ENCODE results near the gene TADA2B. TPM values are rescaled to one million over a fixed set of nuclear protein-coding genes. Genes with fewer than 3 reads are reported as not detected.
A peak's percentile ranks its signal among the peaks of the same experiment; 100 is the strongest.

Gene TADA2B
- total RNA-seq = 1 to 10 TPM; 8.2 to 9.9 TPM

GRCh38 chr4:7043284-7044136, at the start of gene TADA2B:
Gene TADA2B (plus strand): TSS chr4:7043372. CDS start chr4:7043580, 208 bp downstream.
- H3K4me3 Mint-ChIP-seq = peak within 1 kb of the TSS; percentile 89

DNA sequence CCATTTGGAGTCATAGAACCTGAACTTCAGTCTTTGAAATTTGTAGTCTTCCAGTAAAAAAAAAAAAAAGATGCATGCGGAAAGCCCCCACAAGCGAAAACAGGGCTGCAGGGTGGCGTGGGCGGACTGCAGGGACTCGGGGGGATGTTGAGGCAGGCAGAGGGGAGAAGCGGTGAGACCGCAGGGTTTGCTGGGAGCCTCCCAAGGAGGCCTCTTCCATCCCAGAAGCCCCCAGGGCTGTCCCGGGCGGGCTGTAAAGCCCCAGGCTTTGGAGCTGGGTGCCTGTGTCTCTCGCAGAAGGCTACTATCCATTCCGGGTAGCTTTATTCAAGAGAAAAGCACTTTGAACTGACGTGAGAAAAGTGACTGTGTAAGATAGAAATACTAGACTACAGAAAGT, 46.7 kb upstream of the TADA2B start:
- Mint-ChIP-seq H3K27ac (peak overlapping the region; percentile 41), H3K9me3 (no peaks in the 10 kb centered on the region), H3K27me3 (ENCODE audit: low read depth) (no peaks in the 10 kb centered on the region), H3K4me3 (no peak overlapping the region), H3K36me3 (ENCODE audit: low read depth) (peaks cover 34% of the 10 kb centered on the region), H3K4me1 (ENCODE audit: low read depth) (peaks cover 17% of the 10 kb centered on the region)
- no peak for DNase-seq
- CTCF ChIA-PET = interaction anchor here (0.7 kb wide), 1 partner anchor 9 kb away, joined by 4 read pairs; no protein-coding TSS in a partner anchor
- intact Hi-C loops (cut with micrococcal nuclease) = no loop called here

More at GRCh38 chr4:7043284-7044136, at the start of gene TADA2B:
- peaks cover 44% of the 10 kb centered on the region for H3K4me1 Mint-ChIP-seq (ENCODE audit: low read depth)
- intact Hi-C loops (cut with micrococcal nuclease) = loop anchor here (1.0 to 2.0 kb wide), 8 partner anchors 25 to 369 kb away; partner anchors contain the start of genes BLOC1S4, GRPEL1, KIAA0232 and TBC1D14
- H3K9me3 Mint-ChIP-seq = no peaks in the 10 kb centered on the region
- H3K27me3 Mint-ChIP-seq (ENCODE audit: low read depth) = no peaks in the 10 kb centered on the region
- no peaks in the 10 kb centered on the region for H3K36me3 Mint-ChIP-seq (ENCODE audit: low read depth)
- CTCF ChIA-PET = interaction anchor here (0.7 to 8.2 kb wide), 10 partner anchors 9 to 326 kb away, joined by 3 to 155 read pairs (median 6); partner anchors contain the start of gene GRPEL1
- peak within 1 kb of the TSS; percentile 46 for H3K27ac Mint-ChIP-seq
- peak; percentile 53 for DNase-seq

GRCh38 chr4:6999172-7000086, 43.7 kb upstream of the TADA2B start:
- peaks cover 12% of the 10 kb centered on the region for H3K4me1 Mint-ChIP-seq (ENCODE audit: low read depth)
- H3K9me3 Mint-ChIP-seq = no peaks in the 10 kb centered on the region
- CTCF ChIA-PET = interaction anchor here (1.0 to 1.6 kb wide), 3 partner anchors 25 to 71 kb away, joined by 3 to 6 read pairs (median 5); no protein-coding TSS in a partner anchor
- no peaks in the 10 kb centered on the region for H3K27me3 Mint-ChIP-seq (ENCODE audit: low read depth)
- DNase-seq = peak; percentile 69
- H3K27ac Mint-ChIP-seq = peak overlapping the region; percentile 77
- H3K4me3 Mint-ChIP-seq = peak overlapping the region; percentile 7
- peaks cover 36% of the 10 kb centered on the region for H3K36me3 Mint-ChIP-seq (ENCODE audit: low read depth)
- intact Hi-C loops (cut with micrococcal nuclease) = loop anchor here (2.0 kb wide), 1 partner anchor 43 kb away; the partner anchor contains the start of gene TADA2B

- Mint-ChIP-seq H3K9me3 (no peaks in the 10 kb centered on the region), H3K4me1 (ENCODE audit: low read depth) (peaks cover 12% of the 10 kb centered on the region), H3K36me3 (ENCODE audit: low read depth) (peaks cover 39% of the 10 kb centered on the region), H3K27ac (no peak overlapping the region), H3K27me3 (ENCODE audit: low read depth) (no peaks in the 10 kb centered on the region), H3K4me3 (no peak overlapping the region)
- no peak for DNase-seq
- CTCF ChIA-PET = no interaction called here
- intact Hi-C loops (cut with micrococcal nuclease) = no loop called here
These were observed 42.6 kb upstream of the TADA2B start for GRCh38 chr4:7000421-7001176.

DNA sequence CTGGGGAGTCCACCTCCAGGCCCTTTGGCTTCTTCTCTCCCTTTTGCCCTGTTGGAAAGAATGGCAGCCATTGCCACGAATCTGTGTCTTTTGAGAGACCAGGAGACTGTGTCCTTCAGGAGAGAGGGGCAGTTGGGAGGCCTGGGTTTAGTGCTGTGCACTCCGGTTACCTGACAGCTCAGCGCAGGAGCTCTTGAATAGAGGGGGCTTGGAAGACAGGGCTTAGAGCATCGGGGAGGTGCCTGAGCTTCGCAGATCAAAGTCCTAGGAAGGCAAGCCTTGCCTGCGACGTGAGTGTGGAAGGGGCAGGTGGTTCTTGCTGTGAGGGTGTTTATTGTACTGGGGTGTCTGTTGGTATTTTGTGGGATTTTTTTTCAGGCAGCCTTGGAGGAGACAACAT, 41.9 kb upstream of the TADA2B start:
- no peaks in the 10 kb centered on the region for H3K9me3 Mint-ChIP-seq
- intact Hi-C loops (cut with micrococcal nuclease) = no loop called here
- H3K4me3 Mint-ChIP-seq = no peak overlapping the region
- peaks cover 12% of the 10 kb centered on the region for H3K4me1 Mint-ChIP-seq (ENCODE audit: low read depth)
- H3K36me3 Mint-ChIP-seq (ENCODE audit: low read depth) = peaks cover 39% of the 10 kb centered on the region
- H3K27me3 Mint-ChIP-seq (ENCODE audit: low read depth) = no peaks in the 10 kb centered on the region
- DNase-seq = no peak
- CTCF ChIA-PET = no interaction called here
- no peak overlapping the region for H3K27ac Mint-ChIP-seq

- H3K4me1 Mint-ChIP-seq (ENCODE audit: low read depth) = peaks cover 12% of the 10 kb centered on the region
- CTCF ChIA-PET = no interaction called here
- DNase-seq = no peak
- no peaks in the 10 kb centered on the region for H3K27me3 Mint-ChIP-seq (ENCODE audit: low read depth)
- H3K36me3 Mint-ChIP-seq (ENCODE audit: low read depth) = peaks cover 35% of the 10 kb centered on the region
- intact Hi-C loops (cut with micrococcal nuclease) = no loop called here
- no peak overlapping the region for H3K4me3 Mint-ChIP-seq
- H3K27ac Mint-ChIP-seq = no peak overlapping the region
- no peaks in the 10 kb centered on the region for H3K9me3 Mint-ChIP-seq
These were observed 40.8 kb upstream of the TADA2B start for GRCh38 chr4:7002336-7002735.

DNA sequence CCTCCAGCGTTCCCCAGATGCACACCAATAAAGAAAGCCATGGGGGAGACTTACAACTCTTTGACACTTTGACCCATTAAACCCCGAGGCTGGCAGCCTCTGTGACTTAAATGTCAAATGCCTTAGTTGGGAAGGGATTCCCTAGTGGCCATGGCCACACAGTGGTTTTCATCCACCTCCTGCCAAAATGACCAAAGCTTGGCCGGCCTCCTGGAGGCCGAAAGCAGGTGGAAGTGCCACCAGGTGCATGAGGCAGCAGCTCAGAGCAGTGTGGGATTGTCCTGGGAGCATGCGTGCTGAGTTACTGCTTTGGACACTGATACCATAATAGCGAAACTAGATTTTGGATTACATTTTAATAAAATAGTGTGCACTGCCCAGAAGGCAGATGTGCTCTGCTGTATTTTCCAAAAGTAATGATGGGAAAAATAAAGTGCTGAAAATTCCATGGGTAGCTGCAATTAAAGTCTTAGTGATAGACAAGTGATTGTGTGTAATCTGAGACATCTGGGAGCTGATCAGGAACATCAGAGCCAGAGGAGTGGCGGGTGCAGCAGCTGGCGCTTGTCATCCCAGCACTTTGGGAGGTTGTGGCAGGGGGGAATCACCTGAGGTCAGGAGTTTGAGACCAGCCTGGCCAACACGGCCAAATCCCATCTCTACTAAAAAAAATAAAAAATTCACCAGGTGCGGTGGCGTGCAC, 39.8 kb upstream of the TADA2B start:
- no peak for DNase-seq
- peaks cover 10% of the 10 kb centered on the region for H3K4me1 Mint-ChIP-seq (ENCODE audit: low read depth)
- H3K36me3 Mint-ChIP-seq (ENCODE audit: low read depth) = peaks cover 35% of the 10 kb centered on the region
- no peak overlapping the region for H3K27ac Mint-ChIP-seq
- intact Hi-C loops (cut with micrococcal nuclease) = no loop called here
- no peaks in the 10 kb centered on the region for H3K9me3 Mint-ChIP-seq
- CTCF ChIA-PET = no interaction called here
- H3K4me3 Mint-ChIP-seq = no peak overlapping the region
- H3K27me3 Mint-ChIP-seq (ENCODE audit: low read depth) = no peaks in the 10 kb centered on the region

- intact Hi-C loops (cut with micrococcal nuclease) = no loop called here
- Mint-ChIP-seq H3K27me3 (ENCODE audit: low read depth) (no peaks in the 10 kb centered on the region), H3K9me3 (no peaks in the 10 kb centered on the region), H3K27ac (no peak overlapping the region), H3K36me3 (ENCODE audit: low read depth) (peaks cover 34% of the 10 kb centered on the region), H3K4me3 (no peak overlapping the region), H3K4me1 (ENCODE audit: low read depth) (peaks cover 8% of the 10 kb centered on the region)
- no peak for DNase-seq
- CTCF ChIA-PET = no interaction called here
These were observed 39.3 kb upstream of the TADA2B start for GRCh38 chr4:7003879-7004240.

DNA sequence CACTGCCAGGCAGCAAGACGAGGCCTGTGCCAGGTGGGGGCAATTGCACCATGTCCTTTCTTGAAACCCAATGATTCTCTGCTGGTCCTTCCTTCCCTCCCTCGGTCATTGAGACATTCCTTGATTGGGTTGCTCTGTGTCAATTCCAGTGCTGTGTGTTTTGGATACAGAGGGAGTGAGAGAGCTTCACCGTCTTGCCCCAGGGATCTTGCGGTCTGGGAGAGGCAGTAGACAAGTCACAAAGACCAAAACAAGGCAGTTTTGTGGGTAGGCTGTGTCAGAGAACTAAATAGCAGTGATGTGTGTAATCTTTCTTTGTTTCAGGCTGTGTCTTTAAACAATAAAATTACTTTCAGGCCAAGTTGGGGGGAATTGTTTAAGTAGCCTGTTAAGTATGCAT, 38.8 kb upstream of the TADA2B start:
- intact Hi-C loops (cut with micrococcal nuclease) = no loop called here
- Mint-ChIP-seq H3K9me3 (no peaks in the 10 kb centered on the region), H3K36me3 (ENCODE audit: low read depth) (peaks cover 34% of the 10 kb centered on the region), H3K27me3 (ENCODE audit: low read depth) (no peaks in the 10 kb centered on the region), H3K27ac (no peak overlapping the region), H3K4me3 (no peak overlapping the region), H3K4me1 (ENCODE audit: low read depth) (peaks cover 3% of the 10 kb centered on the region)
- CTCF ChIA-PET = interaction anchor here (1.3 kb wide), 1 partner anchor 17 kb away, joined by 4 read pairs; no protein-coding TSS in a partner anchor
- no peak for DNase-seq

DNA sequence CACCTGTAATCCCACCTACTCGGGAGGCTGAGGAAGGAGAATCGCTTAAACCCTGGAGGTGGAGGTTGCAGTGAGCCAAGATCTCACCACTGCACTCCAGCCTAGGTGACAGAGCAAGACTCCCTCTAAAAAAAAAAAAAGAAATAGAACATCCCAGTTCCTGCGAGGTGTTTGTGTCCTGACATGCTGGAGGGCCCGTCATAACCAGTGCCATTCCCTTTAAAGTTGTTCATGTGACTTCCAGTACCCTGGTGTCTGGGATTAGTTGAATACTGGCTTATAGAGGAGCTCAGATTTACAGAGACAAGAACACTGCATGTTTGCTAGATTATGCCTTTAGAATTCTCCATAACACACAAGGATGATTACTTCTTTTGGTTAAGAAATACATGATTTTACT, 37.6 kb upstream of the TADA2B start:
- peaks cover 34% of the 10 kb centered on the region for H3K36me3 Mint-ChIP-seq (ENCODE audit: low read depth)
- H3K9me3 Mint-ChIP-seq = no peaks in the 10 kb centered on the region
- no peaks in the 10 kb centered on the region for H3K4me1 Mint-ChIP-seq (ENCODE audit: low read depth)
- no peak overlapping the region for H3K27ac Mint-ChIP-seq
- CTCF ChIA-PET = interaction anchor here (0.7 to 1.3 kb wide), 2 partner anchors 18 to 272 kb away, joined by 4 read pairs; no protein-coding TSS in a partner anchor
- intact Hi-C loops (cut with micrococcal nuclease) = no loop called here
- no peaks in the 10 kb centered on the region for H3K27me3 Mint-ChIP-seq (ENCODE audit: low read depth)
- DNase-seq = no peak
- H3K4me3 Mint-ChIP-seq = no peak overlapping the region

DNA sequence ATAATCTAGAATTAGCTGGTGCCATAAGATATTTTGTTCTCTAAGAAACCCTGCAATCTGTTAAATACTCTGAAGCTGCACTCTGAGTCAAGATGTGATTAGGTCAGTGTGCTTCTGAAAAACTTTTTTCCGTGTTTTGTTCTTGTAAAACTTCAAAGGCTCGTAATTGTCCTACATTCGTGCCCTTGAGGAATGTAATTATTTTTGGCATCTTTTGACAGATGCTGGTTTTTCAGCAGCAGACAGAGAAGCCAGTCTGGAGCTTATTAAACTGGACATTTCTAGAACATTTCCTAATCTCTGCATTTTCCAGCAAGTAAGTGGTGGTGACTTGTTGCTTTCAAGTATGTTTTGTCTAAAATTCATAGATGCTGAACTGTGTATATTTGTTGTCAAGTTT, 36.8 kb upstream of the TADA2B start:
- Mint-ChIP-seq H3K4me3 (no peak overlapping the region), H3K27me3 (ENCODE audit: low read depth) (no peaks in the 10 kb centered on the region), H3K27ac (no peak overlapping the region), H3K4me1 (ENCODE audit: low read depth) (no peaks in the 10 kb centered on the region), H3K36me3 (ENCODE audit: low read depth) (peaks cover 33% of the 10 kb centered on the region), H3K9me3 (no peaks in the 10 kb centered on the region)
- CTCF ChIA-PET = no interaction called here
- intact Hi-C loops (cut with micrococcal nuclease) = no loop called here
- no peak for DNase-seq
